HEK293 (cell line): Measurements from ENCODE around the gene DAZAP1.

Experiments
- CTCF ChIA-PET: fragments of 350-600 bp; formaldehyde crosslinking; extraction: SDS; loops from one replicate; lab custom pipeline; 2021; ENCODE audit warnings: antibody characterized with exemption; lab: Yijun Ruan, JAX
- POLR2A ChIA-PET: fragments of 300-600 bp; formaldehyde crosslinking; extraction: SDS; loops from one replicate; lab custom pipeline; 2020; ENCODE audit warnings: antibody characterized with exemption, inconsistent platforms; lab: Yijun Ruan, JAX
- H3K27ac ChIP-seq: fragments of 200-500 bp; sonication (Bioruptor generic); 2 replicates; pipeline ENCODE4 v1.5.1; 2014; ENCODE audit warnings: low read depth, low read length, control low read depth, inconsistent platforms; ENCODE audit errors: extremely low read depth
- H3K36me3 ChIP-seq, 2 experiments: fragments of 200-500 bp in 1 of 2; sonication (Bioruptor generic) in 1 of 2; 1 replicate in 1 of 2; 2 replicates in 1 of 2; pipeline ENCODE4 v1.5.1; 2014 to 2017; ENCODE audit warnings: inconsistent platforms in 2 of 2, low read length in 2 of 2; ENCODE audit not compliant: control insufficient read depth in 2 of 2, insufficient read depth in 1 of 2
- H3K4me1 ChIP-seq: fragments of 200-500 bp; sonication (Bioruptor generic); 2 replicates; pipeline ENCODE4 v1.5.1; 2014; ENCODE audit warnings: mild to moderate bottlenecking, low read length, inconsistent platforms; ENCODE audit not compliant: control insufficient read depth, insufficient read depth
- H3K4me3 ChIP-seq: 2 replicates; pipeline ENCODE4 v1.5.1; 2011; ENCODE audit warnings: low read depth, mild to moderate bottlenecking, control low read depth, low read length, moderate library complexity
- H3K9me3 ChIP-seq: fragments of 200-500 bp; sonication (Bioruptor generic); 2 replicates; pipeline ENCODE4 v1.5.1; 2014; ENCODE audit warnings: low read depth, low read length, inconsistent platforms; ENCODE audit not compliant: control insufficient read depth, insufficient read depth
- HOXA7 ChIP-seq: sonication (generic); formaldehyde crosslinking; IDR thresholded peaks from 2 replicates; pipeline ENCODE4 v1.8.1; 2022; ENCODE audit warnings: missing genetic modification reagents, borderline replicate concordance
- KLF8 ChIP-seq: fragments of 450-650 bp; formaldehyde crosslinking; IDR thresholded peaks from 2 replicates; pipeline ENCODE4 v1.5.1; 2016; ENCODE audit warnings: missing biosample characterization, missing genetic modification characterization
- ZNF16 ChIP-seq: fragments of 450-650 bp; formaldehyde crosslinking; IDR thresholded peaks from 2 replicates; pipeline ENCODE4 v1.5.1; 2016; ENCODE audit warnings: low read depth, missing biosample characterization, missing genetic modification characterization
- ZNF335 ChIP-seq: fragments of 450-650 bp; formaldehyde crosslinking; conservative IDR thresholded peaks from 2 replicates; pipeline ENCODE4 v1.5.1; 2016; ENCODE audit warnings: missing biosample characterization, missing genetic modification characterization
- ZNF404 ChIP-seq: fragments of 450-650 bp; formaldehyde crosslinking; IDR thresholded peaks from 2 replicates; pipeline ENCODE4 v1.5.1; 2017; ENCODE audit warnings: missing biosample characterization, missing genetic modification characterization
- ZNF626 ChIP-seq: fragments of 450-650 bp; sonication (Bioruptor Pico); formaldehyde crosslinking; IDR thresholded peaks from 2 replicates; pipeline ENCODE4 v1.5.1; 2018; ENCODE audit warnings: missing biosample characterization, missing genetic modification characterization, inconsistent platforms
- ZNF660 ChIP-seq: fragments of 450-650 bp; IDR thresholded peaks from 2 replicates; pipeline ENCODE4 v1.5.1; 2018; ENCODE audit warnings: missing biosample characterization, mild to moderate bottlenecking, missing genetic modification characterization
- ZNF701 ChIP-seq: fragments of 450-650 bp; formaldehyde crosslinking; IDR thresholded peaks from 2 replicates; pipeline ENCODE4 v1.5.1; 2016; ENCODE audit warnings: missing biosample characterization, missing genetic modification characterization
- ZNF747 ChIP-seq: fragments of 450-650 bp; formaldehyde crosslinking; IDR thresholded peaks from 2 replicates; pipeline ENCODE4 v1.5.1; 2016; ENCODE audit warnings: missing biosample characterization, missing genetic modification characterization
- ZNF830 ChIP-seq: fragments of 450-650 bp; IDR thresholded peaks from 2 replicates; pipeline ENCODE4 v1.5.0; 2018; ENCODE audit warnings: missing biosample characterization, missing genetic modification characterization, low read depth, mild to moderate bottlenecking, moderate library complexity
- TF ChIP-seq, protein P1 (sequence below): fragments of 450-650 bp; formaldehyde crosslinking; IDR thresholded peaks from 2 replicates; pipeline ENCODE4 v1.5.1; 2017; ENCODE audit warnings: missing biosample characterization, missing genetic modification characterization
- TF ChIP-seq, protein P2 (sequence below): fragments of 450-650 bp; formaldehyde crosslinking; IDR thresholded peaks from 2 replicates; pipeline ENCODE4 v1.5.1; 2017; ENCODE audit warnings: missing biosample characterization, missing genetic modification characterization
- TF ChIP-seq, protein P3 (sequence below): fragments of 450-650 bp; formaldehyde crosslinking; IDR thresholded peaks from 2 replicates; pipeline ENCODE4 v1.5.1; 2016; ENCODE audit warnings: missing biosample characterization, missing genetic modification characterization
- TF ChIP-seq, protein P4 (sequence below): fragments of 450-650 bp; formaldehyde crosslinking; IDR thresholded peaks from 2 replicates; pipeline ENCODE4 v1.5.1; 2016; ENCODE audit warnings: missing biosample characterization, missing genetic modification characterization

The DAZAP1 gene

DNA sequence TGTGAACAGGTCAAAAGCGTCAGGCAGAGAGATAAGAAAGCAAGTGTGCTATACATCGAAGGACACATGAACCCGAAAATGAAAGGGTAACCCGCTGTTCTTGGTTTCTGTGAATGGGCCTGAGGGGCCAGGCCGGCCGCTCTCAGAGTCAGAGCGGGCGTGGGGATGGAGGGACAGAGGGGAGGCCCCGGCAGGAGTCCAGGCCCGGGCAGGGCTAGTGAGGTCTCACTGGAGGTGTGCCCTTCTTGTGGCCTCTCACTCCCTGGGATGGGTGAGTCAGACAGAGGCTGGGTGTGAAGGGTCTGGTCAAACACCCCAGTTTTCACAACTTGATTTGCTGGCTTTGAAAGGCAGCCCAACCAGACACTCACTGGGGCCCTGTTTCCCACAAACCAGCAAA is 41.1 kb upstream of the DAZAP1 start:
- H3K27ac ChIP-seq = no peak overlapping the region
- TF ChIP-seq, protein P1, sequence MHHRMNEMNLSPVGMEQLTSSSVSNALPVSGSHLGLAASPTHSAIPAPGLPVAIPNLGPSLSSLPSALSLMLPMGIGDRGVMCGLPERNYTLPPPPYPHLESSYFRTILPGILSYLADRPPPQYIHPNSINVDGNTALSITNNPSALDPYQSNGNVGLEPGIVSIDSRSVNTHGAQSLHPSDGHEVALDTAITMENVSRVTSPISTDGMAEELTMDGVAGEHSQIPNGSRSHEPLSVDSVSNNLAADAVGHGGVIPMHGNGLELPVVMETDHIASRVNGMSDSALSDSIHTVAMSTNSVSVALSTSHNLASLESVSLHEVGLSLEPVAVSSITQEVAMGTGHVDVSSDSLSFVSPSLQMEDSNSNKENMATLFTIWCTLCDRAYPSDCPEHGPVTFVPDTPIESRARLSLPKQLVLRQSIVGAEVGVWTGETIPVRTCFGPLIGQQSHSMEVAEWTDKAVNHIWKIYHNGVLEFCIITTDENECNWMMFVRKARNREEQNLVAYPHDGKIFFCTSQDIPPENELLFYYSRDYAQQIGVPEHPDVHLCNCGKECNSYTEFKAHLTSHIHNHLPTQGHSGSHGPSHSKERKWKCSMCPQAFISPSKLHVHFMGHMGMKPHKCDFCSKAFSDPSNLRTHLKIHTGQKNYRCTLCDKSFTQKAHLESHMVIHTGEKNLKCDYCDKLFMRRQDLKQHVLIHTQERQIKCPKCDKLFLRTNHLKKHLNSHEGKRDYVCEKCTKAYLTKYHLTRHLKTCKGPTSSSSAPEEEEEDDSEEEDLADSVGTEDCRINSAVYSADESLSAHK (tag by site-specific recombination) = no peak
- no peak for TF ChIP-seq ZNF747
- TF ChIP-seq, protein P2, sequence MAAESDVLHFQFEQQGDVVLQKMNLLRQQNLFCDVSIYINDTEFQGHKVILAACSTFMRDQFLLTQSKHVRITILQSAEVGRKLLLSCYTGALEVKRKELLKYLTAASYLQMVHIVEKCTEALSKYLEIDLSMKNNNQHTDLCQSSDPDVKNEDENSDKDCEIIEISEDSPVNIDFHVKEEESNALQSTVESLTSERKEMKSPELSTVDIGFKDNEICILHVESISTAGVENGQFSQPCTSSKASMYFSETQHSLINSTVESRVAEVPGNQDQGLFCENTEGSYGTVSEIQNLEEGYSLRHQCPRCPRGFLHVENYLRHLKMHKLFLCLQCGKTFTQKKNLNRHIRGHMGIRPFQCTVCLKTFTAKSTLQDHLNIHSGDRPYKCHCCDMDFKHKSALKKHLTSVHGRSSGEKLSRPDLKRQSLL (tag by site-specific recombination) = no peak
- no peak for TF ChIP-seq ZNF335 (tag by site-specific recombination)
- no peak for TF ChIP-seq KLF8 (tag by site-specific recombination)
- TF ChIP-seq ZNF404 (tag by site-specific recombination) = no peak
- no peak for TF ChIP-seq ZNF830 (tag by site-specific recombination)
- no peak for TF ChIP-seq ZNF626 (tag by site-specific recombination)
- TF ChIP-seq, protein P3, sequence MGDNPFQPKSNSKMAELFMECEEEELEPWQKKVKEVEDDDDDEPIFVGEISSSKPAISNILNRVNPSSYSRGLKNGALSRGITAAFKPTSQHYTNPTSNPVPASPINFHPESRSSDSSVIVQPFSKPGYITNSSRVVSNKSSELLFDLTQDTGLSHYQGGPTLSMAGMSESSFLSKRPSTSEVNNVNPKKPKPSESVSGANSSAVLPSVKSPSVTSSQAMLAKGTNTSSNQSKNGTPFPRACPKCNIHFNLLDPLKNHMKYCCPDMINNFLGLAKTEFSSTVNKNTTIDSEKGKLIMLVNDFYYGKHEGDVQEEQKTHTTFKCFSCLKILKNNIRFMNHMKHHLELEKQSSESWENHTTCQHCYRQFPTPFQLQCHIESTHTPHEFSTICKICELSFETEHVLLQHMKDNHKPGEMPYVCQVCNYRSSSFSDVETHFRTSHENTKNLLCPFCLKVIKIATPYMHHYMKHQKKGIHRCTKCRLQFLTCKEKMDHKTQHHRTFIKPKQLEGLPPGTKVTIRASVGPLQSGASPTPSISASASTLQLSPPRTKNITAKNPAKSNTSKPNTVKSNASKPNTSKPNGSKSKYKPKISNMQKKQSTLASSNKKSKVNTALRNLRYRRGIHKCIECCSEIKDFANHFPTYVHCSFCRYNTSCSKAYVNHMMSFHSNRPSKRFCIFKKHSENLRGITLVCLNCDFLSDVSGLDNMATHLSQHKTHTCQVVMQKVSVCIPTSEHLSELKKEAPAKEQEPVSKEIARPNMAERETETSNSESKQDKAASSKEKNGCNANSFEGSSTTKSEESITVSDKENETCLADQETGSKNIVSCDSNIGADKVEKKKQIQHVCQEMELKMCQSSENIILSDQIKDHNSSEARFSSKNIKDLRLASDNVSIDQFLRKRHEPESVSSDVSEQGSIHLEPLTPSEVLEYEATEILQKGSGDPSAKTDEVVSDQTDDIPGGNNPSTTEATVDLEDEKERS (tag by site-specific recombination) = no peak
- TF ChIP-seq ZNF660 = no peak
- TF ChIP-seq, protein P4, sequence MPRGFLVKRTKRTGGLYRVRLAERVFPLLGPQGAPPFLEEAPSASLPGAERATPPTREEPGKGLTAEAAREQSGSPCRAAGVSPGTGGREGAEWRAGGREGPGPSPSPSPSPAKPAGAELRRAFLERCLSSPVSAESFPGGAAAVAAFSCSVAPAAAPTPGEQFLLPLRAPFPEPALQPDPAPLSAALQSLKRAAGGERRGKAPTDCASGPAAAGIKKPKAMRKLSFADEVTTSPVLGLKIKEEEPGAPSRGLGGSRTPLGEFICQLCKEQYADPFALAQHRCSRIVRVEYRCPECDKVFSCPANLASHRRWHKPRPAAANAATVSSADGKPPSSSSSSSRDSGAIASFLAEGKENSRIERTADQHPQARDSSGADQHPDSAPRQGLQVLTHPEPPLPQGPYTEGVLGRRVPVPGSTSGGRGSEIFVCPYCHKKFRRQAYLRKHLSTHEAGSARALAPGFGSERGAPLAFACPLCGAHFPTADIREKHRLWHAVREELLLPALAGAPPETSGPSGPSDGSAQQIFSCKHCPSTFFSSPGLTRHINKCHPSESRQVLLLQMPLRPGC (tag by site-specific recombination) = no peak
- TF ChIP-seq ZNF701 = no peak
- no peak for TF ChIP-seq ZNF16
- ChIA-PET POLR2A (no interaction called here), CTCF (no interaction called here)
- no peak overlapping the region for H3K4me3 ChIP-seq
- no peaks in the 10 kb centered on the region for H3K9me3 ChIP-seq
- peaks cover 7% of the 10 kb centered on the region for H3K4me1 ChIP-seq
- H3K36me3 ChIP-seq = peaks cover 0 to 95% of the 10 kb centered on the region in 2 experiments; a peak in 2 of 3 replicates

DNA sequence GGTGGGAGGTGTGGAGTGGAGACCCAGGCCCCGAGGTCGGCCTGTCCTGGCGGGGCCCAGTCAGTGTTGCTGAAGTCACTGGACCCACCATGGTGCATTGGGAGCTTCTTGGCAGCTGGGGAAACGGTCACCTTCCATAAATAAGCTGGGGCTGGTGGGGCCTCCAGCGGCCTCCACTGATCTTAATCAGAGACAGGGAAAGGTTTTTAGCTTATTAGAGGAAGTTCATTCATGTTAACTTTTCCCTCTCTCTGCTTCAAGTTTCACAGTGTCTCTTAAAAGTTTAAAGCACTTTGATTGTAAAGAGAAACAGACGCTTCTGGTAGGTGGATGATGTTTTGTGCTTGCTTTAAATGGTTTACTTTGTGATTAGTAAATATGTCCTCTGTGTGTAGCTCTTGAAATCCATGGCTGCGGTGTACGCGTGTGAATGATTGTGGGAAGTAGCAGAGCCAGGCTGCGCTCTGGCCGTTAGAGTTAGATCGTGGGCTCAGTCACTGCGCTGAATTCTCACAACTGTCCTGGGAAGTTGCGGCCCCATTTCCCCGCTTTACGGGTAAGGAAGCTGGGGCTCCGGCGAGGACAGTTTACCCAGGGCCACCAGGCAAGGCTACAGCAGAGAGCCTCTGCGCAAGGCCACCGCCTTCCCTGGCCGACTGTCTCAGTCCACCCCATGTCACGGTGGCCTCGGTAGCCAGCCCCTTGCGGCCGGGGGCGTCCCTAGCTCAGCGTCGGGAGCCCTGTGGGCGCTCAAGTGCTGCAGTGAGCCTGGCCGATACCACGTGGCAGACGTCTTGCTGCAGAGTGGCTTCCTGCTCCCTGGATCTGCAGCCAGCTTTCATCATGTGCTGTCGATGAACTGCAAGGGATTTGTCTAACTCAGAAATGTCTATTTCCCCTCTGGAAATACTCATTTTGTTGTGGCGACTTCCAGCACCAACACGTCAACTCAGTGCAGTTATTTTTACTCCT is 40.2 kb upstream of the DAZAP1 start:
- Histone ChIP-seq H3K36me3 (peaks cover 0 to 92% of the 10 kb centered on the region in 2 experiments; a peak in 2 of 3 replicates), H3K9me3 (no peaks in the 10 kb centered on the region), H3K27ac (no peak overlapping the region), H3K4me3 (no peak overlapping the region), H3K4me1 (no peaks in the 10 kb centered on the region; the same call in 1 of the 2 replicates)
- ChIA-PET CTCF (no interaction called here), POLR2A (interaction anchor here (0.6 kb wide), 1 partner anchor 75 kb away, joined by 3 read pairs; no protein-coding TSS in a partner anchor)
- no peak for TF ChIP-seq HOXA7
